PC-3 (cell line): ENCODE data around the gene RNF144B. TPM values are rescaled to one million over a fixed set of nuclear protein-coding genes. Genes with fewer than 3 reads are reported as not detected.

Experiments used
- ATAC-seq: fragments of 200-7000 bp; cut with Tn5 transposase; 2 replicates; pipeline ENCODE4 v1.9.1; 2020; ENCODE audit warnings: mild to moderate bottlenecking, moderate library complexity
- BruUV-seq: library from RNA; stranded (reverse); fragments of 400-500 nt; replicated peaks from 2 replicates; lab custom pipeline; 2021; lab: Mats Ljungman, UMichigan
- CTCF ChIA-PET: fragments of 300-600 bp; sonication (Branson Sonifier 250); formaldehyde crosslinking; loops from one replicate; lab custom pipeline; 2022; ENCODE audit warnings: antibody characterized with exemption; lab: Charles Lee
- POLR2A ChIA-PET: fragments of 300-600 bp; sonication (Branson Sonifier 250); formaldehyde crosslinking; loops from one replicate; lab custom pipeline; 2022; ENCODE audit warnings: antibody characterized with exemption; ENCODE audit not compliant: unreplicated experiment; lab: Charles Lee
- DNase-seq: peaks from one replicate; pipeline ENCODE4 v3.0.0-alpha.2; 2015
- H2AFZ ChIP-seq: fragments of 300-600 bp; sonication (generic); 2 replicates; pipeline ENCODE4 v1.6.0; 2016; ENCODE audit warnings: antibody characterized with exemption, low read length
- H3F3A ChIP-seq: fragments of 300-600 bp; sonication (generic); one replicate; pipeline ENCODE4 v1.6.0; 2017; ENCODE audit warnings: antibody characterized with exemption, low read length, control low read depth, mild to moderate bottlenecking; ENCODE audit not compliant: unreplicated experiment
- H3K27ac ChIP-seq: fragments of 300-600 bp; sonication (generic); 2 replicates; pipeline ENCODE4 v1.5.1; 2016; ENCODE audit warnings: mild to moderate bottlenecking, low read length
- H3K27me3 ChIP-seq: fragments of 300-600 bp; sonication (generic); 2 replicates; pipeline ENCODE4 v1.6.1; 2016; ENCODE audit warnings: low read length, mixed read lengths
- H3K36me3 ChIP-seq: fragments of 300-600 bp; sonication (generic); 2 replicates; pipeline ENCODE4 v1.6.1; 2016; ENCODE audit warnings: low read depth, mixed run types, low read length, mixed read lengths
- H3K4me1 ChIP-seq: fragments of 300-600 bp; sonication (generic); 2 replicates; pipeline ENCODE4 v1.5.1; 2016; ENCODE audit warnings: low read length; ENCODE audit not compliant: insufficient read depth
- H3K4me2 ChIP-seq: fragments of 300-600 bp; sonication (generic); 2 replicates; pipeline ENCODE4 v1.6.0; 2016; ENCODE audit warnings: low read length
- H3K4me3 ChIP-seq: fragments of 300-600 bp; sonication (generic); 2 replicates; pipeline ENCODE4 v1.5.1; 2016; ENCODE audit warnings: mild to moderate bottlenecking, low read length, mixed read lengths
- H3K79me2 ChIP-seq: fragments of 300-600 bp; sonication (generic); 2 replicates; pipeline ENCODE4 v1.6.1; 2017; ENCODE audit warnings: low read length, mixed read lengths
- H3K9ac ChIP-seq: fragments of 300-600 bp; sonication (generic); 2 replicates; pipeline ENCODE4 v1.6.0; 2016; ENCODE audit warnings: mild to moderate bottlenecking, low read length
- H3K9me2 ChIP-seq: fragments of 300-600 bp; sonication (generic); replicated peaks from 2 replicates; pipeline ENCODE4 v1.6.1; 2016; ENCODE audit warnings: mixed run types, low read length, mixed read lengths
- H3K9me3 ChIP-seq: fragments of 300-600 bp; sonication (generic); 2 replicates; pipeline ENCODE4 v1.6.1; 2016; ENCODE audit warnings: low read length, mixed read lengths
- H4K20me1 ChIP-seq: fragments of 300-600 bp; sonication (generic); 2 replicates; pipeline ENCODE4 v1.6.1; 2016; ENCODE audit warnings: low read length, mixed read lengths
- CTCF ChIP-seq: fragments of 300-600 bp; sonication (generic); conservative IDR thresholded peaks from 2 replicates; pipeline ENCODE4 v1.5.1; 2017; ENCODE audit warnings: antibody characterized with exemption, low read depth, mild to moderate bottlenecking, low read length
- EZH2 ChIP-seq: fragments of 300-600 bp; sonication (generic); IDR thresholded peaks from one replicate; pipeline ENCODE4 v1.6.1; 2017; ENCODE audit warnings: antibody characterized with exemption, mild to moderate bottlenecking, low read length; ENCODE audit not compliant: unreplicated experiment
- EZH2phosphoT487 ChIP-seq: fragments of 300-600 bp; sonication (generic); IDR thresholded peaks from 2 replicates; pipeline ENCODE4 v1.6.1; 2018; ENCODE audit warnings: mild to moderate bottlenecking, antibody characterized with exemption, low read length, borderline replicate concordance
- intact Hi-C: fragments of 100-400 bp; cut with micrococcal nuclease; formaldehyde crosslinking; loops from 2 replicates; pipeline ENCODE4 v1.9.0; 2023
- total RNA-seq: library from RNA; depleted of rRNA; stranded (reverse); fragments of >200 nt; gene quantifications from 2 replicates; pipeline ENCODE4 v1.2.3, GENCODE V29; 2014

Gene RNF144B
- total RNA-seq, 1 experiment from 2014 or later, result 4.6 TPM

GRCh38 chr6:18467741-18468502, 80.8 kb downstream of the RNF144B start:
- TF ChIP-seq EZH2phosphoT487 (no peak), EZH2 (no peak), CTCF (no peak)
- Histone ChIP-seq H3K36me3 (0 out of 2 replicates have a peak, but pooled peaks cover 5% of the 10 kb centered on the region), H2AFZ (no peak overlapping the region), H3K9ac (no peak overlapping the region), H3K9me3 (no peaks in the 10 kb centered on the region), H3F3A (no peaks in the 10 kb centered on the region), H3K9me2 (no peaks in the 10 kb centered on the region), H3K27me3 (no peaks in the 10 kb centered on the region), H3K4me3 (no peak overlapping the region), H3K4me2 (no peak overlapping the region), H3K79me2 (no peaks in the 10 kb centered on the region), H3K4me1 (no peaks in the 10 kb centered on the region), H3K27ac (no peak overlapping the region), H4K20me1 (no peaks in the 10 kb centered on the region)
- intact Hi-C loops, result no loop called here
- CTCF ChIA-PET, result no interaction called here
- BruUV-seq, result no TSS peak
- POLR2A ChIA-PET, result no interaction called here
- no peak for DNase-seq
- no peak for ATAC-seq

GRCh38 chr6:18468503-18468843, 81.3 kb downstream of the RNF144B start:
- ChIA-PET POLR2A (no interaction called here), CTCF (no interaction called here)
- Histone ChIP-seq H3K9ac (no peak overlapping the region), H3K36me3 (0 out of 2 replicates have a peak, but pooled peaks cover under 1% of the 10 kb centered on the region), H3F3A (no peaks in the 10 kb centered on the region), H3K9me2 (no peaks in the 10 kb centered on the region), H3K4me3 (no peak overlapping the region), H4K20me1 (no peaks in the 10 kb centered on the region), H3K4me2 (no peak overlapping the region), H3K9me3 (no peaks in the 10 kb centered on the region), H3K79me2 (no peaks in the 10 kb centered on the region), H2AFZ (no peak overlapping the region), H3K4me1 (no peaks in the 10 kb centered on the region), H3K27ac (no peak overlapping the region), H3K27me3 (no peaks in the 10 kb centered on the region)
- DNase-seq (no peak), ATAC-seq (no peak)
- intact Hi-C loops, result no loop called here
- BruUV-seq, result no TSS peak
- no peak for TF ChIP-seq EZH2
- no peak for TF ChIP-seq CTCF
- TF ChIP-seq EZH2phosphoT487, result no peak

- no peaks in the 10 kb centered on the region for H4K20me1 ChIP-seq
- no peak overlapping the region for H3K4me2 ChIP-seq
- no peak overlapping the region for H3K9ac ChIP-seq
- CTCF ChIA-PET, result no interaction called here
- H3K27me3 ChIP-seq, result no peaks in the 10 kb centered on the region
- H3K27ac ChIP-seq, result no peak overlapping the region
- no TSS peak for BruUV-seq
- no peaks in the 10 kb centered on the region for H3K9me3 ChIP-seq
- H3F3A ChIP-seq, result no peaks in the 10 kb centered on the region
- POLR2A ChIA-PET, result no interaction called here
- intact Hi-C loops, result no loop called here
- ATAC-seq (no peak), DNase-seq (no peak)
- H3K4me1 ChIP-seq, result no peaks in the 10 kb centered on the region
- H2AFZ ChIP-seq, result no peak overlapping the region
- H3K36me3 ChIP-seq, result no peaks in the 10 kb centered on the region
- no peaks in the 10 kb centered on the region for H3K9me2 ChIP-seq
- TF ChIP-seq CTCF, result no peak
- TF ChIP-seq EZH2, result no peak
- no peak for TF ChIP-seq EZH2phosphoT487
- no peaks in the 10 kb centered on the region for H3K79me2 ChIP-seq
- H3K4me3 ChIP-seq, result no peak overlapping the region
These were observed 82.4 kb downstream of the RNF144B start for GRCh38 chr6:18469536-18469935.
